COLO829 (cell line): ENCODE results near the gene CAMKMT.
"Not testable (repeated sequence)": the region's sequence is repeated elsewhere in the genome, so short reads cannot be mapped to it uniquely, and the experiment has no call there.

ENCODE experiments used
- DNase-seq: peaks from one replicate; pipeline ENCODE4 v3.0.0; 2012; ENCODE audit warnings: low spot score

The CAMKMT gene

DNA sequence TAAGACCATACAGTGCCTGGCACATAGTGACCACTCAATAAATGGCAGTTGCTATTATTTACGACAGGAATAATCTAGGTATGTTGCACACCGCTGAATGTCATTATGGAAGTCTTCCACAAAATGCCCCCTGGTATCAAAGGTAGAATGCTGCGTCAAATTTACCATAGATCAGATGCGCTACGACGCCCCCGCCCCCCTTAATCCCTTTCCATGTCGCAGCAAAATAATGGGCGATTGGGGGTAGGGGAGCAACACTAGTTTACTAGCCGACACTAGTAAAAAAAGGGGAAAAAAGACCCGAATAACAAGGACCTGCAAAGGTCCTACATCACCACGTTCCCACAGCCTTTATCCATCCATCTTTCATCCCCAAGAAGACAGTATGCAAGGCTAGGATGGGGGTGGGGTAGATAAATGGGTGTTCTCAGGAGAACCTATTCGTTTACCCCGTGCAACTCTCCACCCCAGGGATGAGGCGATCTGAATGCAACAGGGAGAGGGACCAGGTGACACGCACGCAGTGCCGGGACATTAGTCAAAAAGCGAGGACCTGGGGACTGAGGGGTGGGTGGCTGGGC lies 908 bp upstream of the CAMKMT start:
- peak; percentile 14 for DNase-seq

DNA sequence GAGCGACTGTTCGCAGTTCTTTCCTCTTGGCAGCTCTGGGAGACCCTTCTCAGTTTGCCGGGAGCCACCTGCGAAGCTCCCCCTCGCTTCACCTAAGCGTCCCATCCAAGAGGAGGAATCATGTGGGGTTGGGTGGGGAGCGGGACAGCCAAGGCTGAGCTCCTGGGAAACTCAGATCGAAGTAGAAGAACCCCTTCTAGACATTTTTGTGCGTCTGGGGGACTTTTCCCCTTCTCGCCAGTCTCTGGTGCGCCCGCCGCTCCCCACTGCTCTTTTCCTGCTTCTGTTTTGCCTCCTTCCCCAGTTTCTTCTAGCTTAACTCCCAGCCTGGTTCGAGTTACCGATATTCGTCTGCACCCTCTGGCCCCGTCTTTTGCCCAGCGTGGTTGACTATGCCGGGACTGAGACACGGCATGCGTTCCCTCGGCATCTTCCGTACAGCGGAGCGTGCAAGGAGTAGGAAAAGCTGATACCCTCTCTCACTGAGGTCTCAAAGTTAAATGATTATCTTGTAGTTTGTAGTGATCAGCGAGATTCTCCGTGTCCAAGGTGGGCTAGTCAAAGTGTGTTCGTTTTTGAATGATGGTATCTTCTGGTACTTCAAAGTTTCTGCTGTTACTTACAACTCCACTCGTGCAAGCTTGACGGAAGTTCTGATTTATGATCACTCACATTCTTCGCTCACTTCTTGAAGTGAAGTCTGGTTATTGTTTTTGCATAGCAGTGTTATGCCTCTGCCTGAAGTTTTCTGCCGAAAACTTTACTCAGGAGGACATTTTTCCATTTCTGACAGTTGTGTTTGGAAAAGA lies 664 bp downstream of the CAMKMT start:
- DNase-seq, result peak; percentile 13

DNA sequence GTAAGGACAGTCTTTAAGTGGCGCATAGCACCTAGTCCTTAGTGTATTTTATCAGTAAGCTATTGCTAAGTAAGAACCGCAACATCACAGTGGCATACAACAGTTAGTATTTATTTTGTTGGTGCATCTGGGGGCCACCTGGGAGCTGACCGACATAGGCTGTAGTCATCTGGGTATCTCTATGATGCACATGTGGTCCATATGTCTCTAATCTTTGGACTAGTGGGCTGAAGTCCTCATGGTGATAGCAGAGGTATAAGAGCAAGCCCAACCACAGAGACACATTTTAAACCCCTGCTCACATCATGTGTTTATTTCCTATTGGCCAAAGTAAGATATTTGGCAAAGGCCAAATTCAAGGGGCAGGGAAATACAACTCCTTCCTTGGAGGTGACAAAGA lies 2.9 kb downstream of the CAMKMT start:
- DNase-seq, result no peak

DNA sequence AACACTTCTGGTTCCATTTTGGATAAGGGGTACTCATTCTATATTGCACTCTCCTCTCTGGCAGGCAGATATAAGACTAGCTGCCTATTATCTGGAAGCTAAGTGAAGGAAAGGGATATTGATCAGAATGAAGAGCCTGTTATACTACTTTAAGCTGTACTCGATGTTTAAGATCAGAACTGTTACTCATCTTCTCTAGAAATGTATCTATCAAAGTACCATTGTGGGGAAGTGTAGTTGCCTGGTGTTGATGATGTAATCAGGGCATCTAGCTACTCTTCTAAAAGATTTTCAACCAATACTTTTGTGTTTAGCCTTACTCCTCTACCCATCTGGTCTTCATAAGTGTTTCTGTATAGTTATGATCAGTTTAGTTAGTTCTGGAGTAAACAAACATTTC lies 5.8 kb downstream of the CAMKMT start:
- no peak for DNase-seq

DNA sequence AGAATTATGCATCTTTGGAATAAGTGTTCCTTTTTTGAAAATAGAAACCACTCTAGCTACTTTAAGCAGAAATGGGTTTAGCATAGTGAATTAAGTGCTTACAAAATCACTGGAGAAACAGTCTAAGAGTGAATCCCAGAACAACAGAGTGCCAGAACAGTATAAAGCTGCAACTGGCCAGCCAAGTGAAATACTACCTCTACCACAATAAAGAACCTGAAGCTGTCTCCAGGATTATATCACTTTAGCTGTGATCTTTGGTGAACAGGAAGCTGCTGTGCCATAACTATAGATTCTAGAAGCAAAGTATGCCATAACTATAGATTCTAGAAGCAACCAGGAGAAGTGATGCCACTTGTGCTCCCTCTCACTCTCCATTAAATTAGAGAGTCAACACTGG lies 7.6 kb downstream of the CAMKMT start:
- DNase-seq, result no peak

DNA sequence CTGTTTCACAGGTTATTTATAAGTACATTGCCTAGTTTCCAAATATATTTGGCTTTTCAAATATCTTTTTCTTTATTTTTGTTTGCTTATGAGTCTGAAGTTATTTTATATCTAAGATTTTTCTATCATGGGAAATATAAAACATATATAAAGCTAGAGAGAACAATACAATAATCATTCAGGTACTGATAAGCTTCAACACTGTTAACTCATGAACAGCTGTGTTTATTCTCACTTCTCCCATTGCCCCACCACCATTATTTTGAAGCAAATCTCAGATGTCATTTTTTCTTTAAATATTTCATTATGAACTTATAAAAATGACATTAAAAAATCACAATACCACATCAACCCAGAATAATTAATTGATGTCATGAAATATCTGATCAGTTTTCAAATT lies 9.7 kb downstream of the CAMKMT start:
- DNase-seq, result no peak

DNA sequence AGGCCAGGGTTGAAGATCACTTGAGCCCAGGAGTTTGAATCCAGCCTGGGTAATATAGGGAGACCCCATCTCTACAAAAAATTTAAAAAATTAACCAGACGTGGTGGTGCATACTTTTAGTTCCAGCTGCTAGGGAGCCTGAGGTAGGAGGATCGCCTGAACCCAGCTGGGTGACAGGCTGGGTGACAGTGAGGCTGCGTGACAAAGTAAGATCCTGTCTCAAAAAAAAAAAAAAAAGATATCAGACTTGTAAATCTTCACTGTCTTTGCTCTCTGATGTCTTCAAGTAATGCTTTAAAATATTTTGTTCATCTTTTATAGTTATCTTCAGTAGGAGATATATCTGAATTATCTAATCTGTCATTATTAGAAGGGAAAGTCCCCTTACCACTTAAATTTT lies 10.5 kb downstream of the CAMKMT start:
- no peak for DNase-seq

DNA sequence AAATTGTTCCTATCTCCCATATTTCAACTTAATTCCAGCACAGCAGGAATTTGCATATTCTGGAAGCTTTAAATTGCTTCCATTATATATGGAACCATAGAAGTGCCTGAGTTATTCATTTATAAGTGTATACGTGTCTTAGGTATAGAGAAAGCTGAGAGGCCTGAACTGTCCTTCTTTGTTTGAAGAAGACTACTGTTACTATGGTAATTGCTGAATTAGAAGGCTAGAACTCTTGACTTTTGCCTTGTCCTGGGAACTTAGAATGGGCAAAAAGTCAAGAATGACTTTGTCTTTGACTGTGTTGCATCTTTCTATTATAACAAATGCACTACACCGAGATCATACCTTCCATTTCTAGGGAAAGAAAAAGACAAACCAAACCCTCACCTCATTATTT lies 15.7 kb downstream of the CAMKMT start:
- no peak for DNase-seq

DNA sequence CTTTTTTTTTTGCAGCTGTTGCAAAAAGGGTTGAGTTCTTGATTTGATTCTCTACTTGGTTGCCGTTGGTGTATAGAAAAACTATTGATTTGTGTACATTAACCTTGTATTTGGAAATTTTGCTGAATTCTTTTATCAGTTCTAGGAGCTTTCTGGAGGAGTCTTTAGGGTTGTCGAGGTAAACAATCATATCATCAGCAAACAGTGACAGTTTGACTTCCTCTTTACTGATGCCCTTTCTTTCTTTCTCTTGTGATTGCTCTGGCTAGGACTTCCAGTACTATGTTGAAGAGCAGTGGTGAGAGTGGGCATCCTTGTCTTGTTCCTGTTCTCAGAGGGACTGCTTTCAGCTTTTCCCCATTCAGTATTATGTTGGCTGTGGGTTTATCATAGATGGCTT lies 23.5 kb downstream of the CAMKMT start:
- DNase-seq, result not testable (repeated sequence)

DNA sequence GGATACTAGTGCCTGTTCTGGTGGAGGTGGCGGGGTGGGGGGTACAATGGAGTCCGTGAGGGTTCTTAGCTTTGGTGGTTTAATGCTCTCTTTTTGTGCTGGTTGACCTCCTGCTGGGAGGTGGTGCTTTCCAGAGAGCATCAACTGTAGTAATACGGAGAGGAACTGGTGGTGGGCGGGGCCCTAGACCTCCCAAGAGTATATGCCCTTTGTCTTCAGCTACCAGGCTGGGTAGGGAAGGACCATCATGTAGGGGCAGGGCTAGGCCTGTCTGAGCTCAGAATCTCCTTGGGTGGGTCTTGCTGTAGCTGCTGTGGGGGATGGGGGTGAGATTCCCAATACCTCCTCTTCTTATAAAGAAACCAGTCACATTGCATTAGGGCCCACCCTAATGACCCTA lies 27.1 kb downstream of the CAMKMT start:
- no peak for DNase-seq

DNA sequence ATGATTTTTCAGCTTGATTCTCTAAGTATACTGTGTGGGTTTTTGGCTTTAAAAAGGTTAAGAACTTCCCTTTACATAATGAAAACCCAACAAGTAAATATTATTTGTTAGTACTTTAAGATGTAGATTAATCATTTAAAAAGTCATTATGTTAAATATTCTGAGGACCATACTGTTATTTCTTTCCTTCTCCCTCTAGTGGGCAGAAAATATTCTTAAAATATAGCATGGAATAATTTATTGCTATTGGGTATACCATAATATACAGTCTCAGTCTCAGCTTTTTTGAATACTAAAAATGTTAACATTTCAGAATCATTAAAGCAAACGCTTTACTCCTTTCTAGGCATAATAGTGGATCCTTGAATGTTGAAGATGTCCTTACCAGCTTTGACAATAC lies 28.1 kb downstream of the CAMKMT start:
- DNase-seq, result no peak

DNA sequence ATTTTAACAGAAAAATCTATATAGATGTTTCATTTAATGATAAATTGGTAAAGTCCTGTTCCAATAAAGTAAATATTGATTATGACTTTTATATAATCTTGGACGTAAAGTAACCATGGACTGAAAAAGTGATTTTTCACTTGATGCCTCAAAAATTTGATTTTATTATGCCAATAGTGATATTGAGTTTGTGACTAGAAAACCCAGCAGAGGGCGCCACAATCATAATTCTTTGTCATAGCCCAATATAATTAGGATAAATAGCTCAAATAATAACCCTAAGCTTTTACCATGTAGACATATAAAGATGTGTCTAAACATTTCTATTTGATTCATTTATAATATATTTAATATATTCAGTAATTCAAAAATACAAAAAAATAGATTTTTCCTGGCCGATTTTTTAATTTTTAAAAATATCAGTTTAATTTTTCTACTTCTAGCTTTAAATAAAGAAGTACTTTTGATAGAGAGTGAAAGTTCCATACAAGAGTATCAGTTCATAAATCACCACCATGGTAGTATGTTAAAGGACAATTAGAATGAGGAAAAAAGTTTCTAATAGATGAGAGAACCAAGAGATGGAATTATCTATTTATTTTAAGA lies 30.7 kb downstream of the CAMKMT start:
- DNase-seq, result peak; percentile 4

DNA sequence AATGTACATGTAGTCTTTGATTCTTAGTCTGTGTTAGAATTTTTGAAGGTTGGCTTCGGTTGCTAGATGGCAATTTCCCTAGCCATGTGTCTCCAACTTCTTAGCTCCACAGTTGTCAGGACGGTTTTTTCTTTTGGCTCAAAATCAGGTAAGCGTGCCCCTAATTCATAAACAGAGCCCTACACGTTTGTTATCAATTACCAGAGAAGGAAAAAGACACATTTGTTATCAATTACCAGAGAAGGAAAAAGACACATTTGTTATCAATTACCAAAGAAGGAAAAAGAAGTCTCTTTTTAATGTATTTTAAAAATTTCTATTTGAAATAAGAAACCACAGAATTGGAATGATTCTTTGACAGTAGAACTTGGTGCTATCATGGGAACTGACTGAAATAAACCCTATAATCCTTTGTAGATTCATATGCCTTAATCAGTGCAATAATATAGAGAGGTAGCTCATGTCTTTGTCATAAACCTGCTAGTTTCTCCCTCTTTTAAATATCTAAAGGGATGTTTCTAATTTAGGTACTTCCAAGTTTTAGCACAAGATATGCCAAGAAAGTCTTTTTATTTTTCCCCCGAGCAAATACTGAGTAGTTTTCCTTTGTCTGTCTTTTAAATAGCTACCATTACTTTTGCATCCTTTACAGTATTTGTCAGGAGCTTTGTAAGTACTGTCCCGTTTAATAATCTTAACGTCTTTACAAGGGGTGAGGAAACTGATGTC lies 35.9 kb downstream of the CAMKMT start:
- DNase-seq, result no peak

DNA sequence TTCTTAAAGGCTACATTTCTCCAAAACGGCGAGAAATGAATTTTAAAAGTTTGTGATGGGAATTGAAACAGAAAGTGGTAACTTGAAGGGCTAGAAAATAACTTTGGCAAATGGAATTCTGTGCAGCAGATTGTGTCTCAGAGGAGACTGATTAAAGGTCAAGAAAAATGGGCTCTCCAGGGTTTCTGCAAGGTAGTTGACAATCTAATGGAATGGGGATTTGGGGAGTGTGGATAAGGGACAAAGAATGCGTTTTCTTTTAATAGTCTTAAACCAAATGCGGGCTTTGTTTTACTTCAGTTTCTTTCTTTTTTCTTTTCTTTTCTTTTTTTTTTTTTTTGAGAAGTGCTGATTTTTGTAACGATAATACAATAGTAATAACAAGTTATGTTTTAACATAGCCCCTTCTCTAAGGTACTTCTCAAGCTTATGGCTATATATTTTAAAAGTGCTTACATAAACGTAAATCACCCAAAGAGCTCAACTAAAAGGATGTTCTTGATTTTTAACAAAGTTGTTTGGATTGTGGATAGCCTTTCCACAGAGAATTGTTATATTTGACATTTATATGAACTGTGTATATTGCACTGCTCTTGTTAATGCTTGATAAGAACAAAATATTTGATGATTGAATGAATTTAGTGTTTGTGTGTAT lies 36.6 kb downstream of the CAMKMT start:
- no peak for DNase-seq

DNA sequence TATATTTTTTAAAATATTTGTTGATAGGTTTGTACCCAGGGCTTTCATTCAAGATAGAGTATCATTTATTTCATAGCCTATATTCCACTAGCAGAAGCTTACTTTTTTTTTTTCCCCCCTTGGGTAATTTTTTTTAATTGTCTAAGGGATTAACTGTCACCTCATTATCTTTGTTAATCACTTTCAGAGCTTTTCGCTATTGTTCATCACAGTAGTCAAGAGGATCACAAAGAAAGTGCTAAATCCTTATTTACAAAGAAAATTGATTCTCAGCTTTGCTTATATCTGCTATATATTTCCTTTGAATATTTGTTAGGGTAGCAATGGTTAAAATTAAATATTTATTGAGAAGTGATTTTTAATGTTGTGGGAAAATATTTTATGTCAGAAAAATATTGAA lies 59.0 kb downstream of the CAMKMT start:
- no peak for DNase-seq

DNA sequence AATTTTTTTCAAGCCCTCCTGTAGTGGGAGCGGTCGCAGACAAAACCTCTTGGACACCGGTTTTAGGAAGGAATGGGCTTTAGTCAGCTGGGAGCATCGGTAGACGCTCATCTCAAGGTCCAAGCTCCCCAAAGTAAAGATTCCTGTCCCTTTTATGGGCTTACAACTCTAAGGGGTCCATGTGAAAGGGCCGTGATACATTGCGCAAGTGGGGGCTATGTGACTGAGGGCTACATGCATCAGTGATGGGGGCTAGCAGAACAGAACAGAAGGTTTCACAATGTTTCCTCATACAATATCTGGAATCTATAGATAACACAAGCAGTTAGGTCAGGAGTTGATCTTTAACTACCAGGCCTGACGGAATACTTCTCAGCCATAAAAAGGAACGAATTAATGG lies 62.5 kb downstream of the CAMKMT start:
- no peak for DNase-seq

DNA sequence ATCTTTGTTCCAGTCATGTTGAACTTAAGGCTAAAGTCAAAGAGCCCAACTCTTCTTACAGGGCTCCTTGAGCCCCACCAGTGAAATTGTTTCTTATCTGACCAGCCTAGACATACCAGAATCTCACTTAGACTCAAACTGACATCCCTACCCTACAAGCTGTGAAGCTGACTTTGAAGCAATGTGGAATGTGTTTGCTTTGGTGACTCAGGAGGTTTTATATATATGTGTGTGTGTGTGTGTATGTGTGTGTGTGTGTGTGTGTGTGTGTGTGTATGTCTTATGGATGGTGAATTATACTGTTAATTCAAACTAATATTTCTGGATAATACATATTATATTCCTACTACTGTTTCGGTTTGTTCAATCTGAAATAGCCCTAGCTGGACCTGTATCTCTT lies 67.3 kb downstream of the CAMKMT start:
- DNase-seq, result no peak

DNA sequence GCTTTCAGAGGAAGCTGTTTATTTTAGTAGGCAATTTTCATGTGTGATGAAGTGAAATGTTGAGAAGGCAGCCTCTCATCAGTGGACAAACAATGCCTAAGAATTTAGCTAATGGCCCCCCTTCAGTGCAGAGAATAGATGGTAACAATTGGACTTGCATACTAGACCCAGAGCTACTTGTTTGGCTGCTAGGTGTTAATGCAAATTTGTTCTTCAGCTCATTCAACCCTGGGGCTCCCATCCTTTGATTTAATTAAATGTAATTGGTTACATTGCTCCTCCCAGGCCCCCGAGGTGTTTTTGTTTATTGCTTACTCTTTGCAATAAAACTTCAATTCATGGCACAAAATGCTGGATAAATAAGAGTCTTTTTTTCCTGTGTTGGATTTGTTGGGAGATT lies 68.6 kb downstream of the CAMKMT start:
- DNase-seq, result no peak

DNA sequence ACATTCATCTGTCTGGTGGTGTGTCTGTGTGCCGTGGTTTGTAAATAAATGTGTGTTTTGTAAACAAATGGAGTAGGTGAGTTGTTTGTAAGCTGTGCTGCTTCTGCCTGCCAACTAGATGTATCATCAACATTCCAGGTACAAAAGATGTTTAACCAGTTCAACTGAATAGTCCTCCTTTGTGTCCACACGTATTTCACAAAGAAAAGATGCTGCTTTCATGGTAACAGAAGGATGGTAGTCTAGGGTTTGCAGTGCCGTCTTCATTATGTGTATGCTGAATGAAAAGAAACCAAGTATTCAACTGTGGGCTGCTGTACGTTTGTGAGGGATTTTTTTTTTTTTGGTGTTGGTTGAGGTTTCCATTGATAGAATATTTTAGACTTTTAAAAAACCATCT lies 72.1 kb downstream of the CAMKMT start:
- DNase-seq, result no peak

DNA sequence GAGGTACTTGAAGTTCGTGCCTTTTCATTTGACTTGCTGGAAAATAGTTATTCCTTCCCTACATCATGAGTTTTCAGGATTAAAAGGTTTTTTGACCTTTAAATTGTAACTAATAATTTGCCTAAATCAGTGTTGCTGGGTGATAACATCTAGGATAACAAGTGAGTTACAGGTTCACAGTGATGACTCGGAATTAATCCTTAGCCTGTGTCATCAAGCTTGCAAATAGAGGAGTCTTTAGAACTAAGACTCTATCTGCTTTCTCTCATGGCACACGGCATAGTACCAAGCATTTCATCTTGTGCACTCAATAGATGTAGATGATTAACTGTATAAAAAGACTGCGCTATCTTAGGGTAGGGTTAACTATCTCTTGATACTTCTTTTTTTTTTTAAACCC lies 79.5 kb downstream of the CAMKMT start:
- DNase-seq, result no peak

DNA sequence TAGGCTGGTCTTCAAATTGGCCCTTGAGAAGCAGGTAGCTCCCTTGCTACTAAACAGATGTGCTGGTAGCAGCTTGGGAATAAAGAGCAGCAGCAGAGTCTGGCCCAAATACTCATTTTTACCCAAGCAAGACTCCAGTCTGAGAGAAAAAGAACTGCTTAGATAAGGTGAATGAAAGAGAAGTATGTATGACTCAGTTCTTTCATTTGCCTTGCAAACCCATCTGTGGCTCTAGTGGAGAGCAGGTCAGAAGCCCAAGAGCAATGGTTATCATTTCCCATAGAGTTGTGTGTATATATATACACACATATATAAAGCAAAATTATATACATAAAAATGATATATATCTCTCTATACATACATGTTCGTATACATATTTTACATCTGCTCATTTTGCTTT lies 80.3 kb downstream of the CAMKMT start:
- no peak for DNase-seq

DNA sequence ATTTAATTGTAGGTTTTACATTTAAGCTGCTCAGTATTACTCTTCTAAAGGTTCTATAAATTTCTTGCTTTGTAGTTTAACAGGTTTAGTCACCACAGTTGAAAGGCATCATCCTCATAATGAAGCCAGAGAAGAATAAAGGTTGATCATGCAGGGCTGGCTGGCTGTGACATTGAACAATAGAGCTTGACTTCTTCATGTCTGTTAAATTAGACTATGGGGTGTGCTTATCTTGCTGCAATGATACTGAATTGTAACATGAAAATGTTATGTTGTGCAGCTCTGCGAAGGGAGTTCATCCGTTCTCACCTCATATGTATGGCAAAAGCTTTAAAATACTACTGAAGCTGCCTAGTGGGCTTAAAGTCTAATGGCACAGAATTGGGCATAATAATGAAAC lies 81.8 kb downstream of the CAMKMT start:
- DNase-seq, result no peak

DNA sequence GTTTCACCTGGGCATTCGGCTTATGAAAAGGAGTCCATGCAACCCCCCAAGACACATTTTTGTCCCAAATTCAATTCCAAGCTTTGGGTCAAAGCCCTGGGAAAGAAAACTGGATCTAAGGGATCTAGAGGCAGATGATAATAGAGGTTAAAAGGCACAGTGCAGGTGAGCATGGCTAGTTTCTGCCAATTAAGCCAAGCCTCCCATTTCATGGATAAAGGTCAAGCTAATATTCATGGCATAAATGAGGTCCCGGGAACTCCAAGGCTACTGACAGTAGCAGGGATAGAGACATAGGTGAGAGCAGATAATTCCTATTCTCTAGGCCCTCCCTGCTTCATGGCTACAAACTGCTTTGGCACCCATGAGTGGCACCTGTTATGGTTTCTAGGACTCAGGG lies 83.1 kb downstream of the CAMKMT start:
- no peak for DNase-seq
